AG10803 (cell line): ENCODE measurements around the gene GLT1D1.

Experiments used
- DNase-seq: peaks from one replicate; pipeline ENCODE4 v3.0.0; 2010; ENCODE audit warnings: low read depth
- H3K4me3 ChIP-seq: 2 replicates; pipeline ENCODE4 v1.5.1; 2011; ENCODE audit warnings: mild to moderate bottlenecking, low read length, control low read depth
- TF ChIP-seq, protein P1 (sequence below): conservative IDR thresholded peaks from 2 replicates; pipeline ENCODE4 v1.5.1; 2011; ENCODE audit warnings: mild to moderate bottlenecking, low read length, control low read depth, inconsistent platforms

Gene GLT1D1

DNA sequence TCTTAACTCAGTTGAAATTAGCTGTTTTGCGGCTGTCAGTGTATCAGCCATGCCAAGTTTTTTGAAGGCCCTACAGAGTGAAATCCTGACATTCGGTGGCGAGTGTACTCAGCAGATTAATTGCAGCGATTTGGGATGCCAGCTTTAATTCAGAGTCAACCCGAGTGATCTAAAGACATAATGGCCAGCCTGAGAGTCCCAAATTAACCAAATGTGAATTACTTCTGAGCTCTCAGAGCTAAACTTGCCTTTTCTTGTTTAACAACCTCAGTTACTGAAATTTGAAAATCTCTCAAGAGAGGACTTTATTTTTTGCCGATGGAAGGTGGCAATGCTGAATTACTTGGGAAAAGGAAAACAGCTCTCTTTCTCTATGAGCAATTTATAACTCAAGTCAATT lies 148.5 kb downstream of the GLT1D1 start:
- DNase-seq: no peak
- TF ChIP-seq, protein P1, sequence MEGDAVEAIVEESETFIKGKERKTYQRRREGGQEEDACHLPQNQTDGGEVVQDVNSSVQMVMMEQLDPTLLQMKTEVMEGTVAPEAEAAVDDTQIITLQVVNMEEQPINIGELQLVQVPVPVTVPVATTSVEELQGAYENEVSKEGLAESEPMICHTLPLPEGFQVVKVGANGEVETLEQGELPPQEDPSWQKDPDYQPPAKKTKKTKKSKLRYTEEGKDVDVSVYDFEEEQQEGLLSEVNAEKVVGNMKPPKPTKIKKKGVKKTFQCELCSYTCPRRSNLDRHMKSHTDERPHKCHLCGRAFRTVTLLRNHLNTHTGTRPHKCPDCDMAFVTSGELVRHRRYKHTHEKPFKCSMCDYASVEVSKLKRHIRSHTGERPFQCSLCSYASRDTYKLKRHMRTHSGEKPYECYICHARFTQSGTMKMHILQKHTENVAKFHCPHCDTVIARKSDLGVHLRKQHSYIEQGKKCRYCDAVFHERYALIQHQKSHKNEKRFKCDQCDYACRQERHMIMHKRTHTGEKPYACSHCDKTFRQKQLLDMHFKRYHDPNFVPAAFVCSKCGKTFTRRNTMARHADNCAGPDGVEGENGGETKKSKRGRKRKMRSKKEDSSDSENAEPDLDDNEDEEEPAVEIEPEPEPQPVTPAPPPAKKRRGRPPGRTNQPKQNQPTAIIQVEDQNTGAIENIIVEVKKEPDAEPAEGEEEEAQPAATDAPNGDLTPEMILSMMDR: no peak
- no peak overlapping the region for H3K4me3 ChIP-seq

DNA sequence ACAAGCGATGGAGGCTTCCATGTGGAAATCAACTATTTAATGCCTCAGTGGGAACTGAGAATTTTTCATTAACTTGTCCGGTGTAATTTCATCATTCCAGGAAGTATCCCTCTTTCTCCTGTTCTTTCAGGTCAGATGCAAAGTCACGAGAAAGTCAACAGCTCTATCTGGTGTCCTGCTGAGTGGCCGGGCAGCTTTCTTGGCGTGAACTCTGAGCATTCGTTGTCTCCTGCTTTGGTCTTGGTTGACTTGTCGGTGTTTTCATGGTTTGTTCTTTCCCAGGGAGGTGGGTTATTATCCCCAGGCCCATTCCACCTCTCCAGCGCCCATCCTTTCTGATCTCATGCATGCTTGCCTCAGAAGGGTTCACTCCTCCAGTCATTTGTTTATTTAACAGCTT lies 149.1 kb downstream of the GLT1D1 start:
- no peak for DNase-seq
- no peak overlapping the region for H3K4me3 ChIP-seq
- TF ChIP-seq, protein P1: no peak

DNA sequence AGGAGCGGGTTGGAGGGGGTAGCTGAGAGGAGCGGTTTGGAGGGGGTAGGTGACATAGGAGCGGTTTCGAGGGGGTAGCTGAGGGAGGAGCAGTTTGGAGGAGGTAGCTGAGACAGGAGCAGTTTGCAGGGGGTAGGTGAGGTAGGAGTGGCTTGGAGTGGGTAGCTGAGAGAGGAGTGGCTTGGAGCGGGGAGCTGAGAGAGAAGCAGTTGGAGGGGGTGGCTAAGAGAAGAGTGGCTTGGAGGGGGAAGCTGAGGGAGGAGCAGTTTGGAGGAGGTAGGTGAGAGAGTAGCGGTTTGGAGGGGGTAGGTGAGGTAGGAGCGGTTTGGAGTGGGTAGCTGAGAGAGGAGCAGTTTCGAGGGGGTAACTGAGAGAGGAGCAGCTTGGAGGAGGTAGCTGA lies 152.1 kb downstream of the GLT1D1 start:
- no peak overlapping the region for H3K4me3 ChIP-seq
- DNase-seq: no peak
- TF ChIP-seq, protein P1: no peak

DNA sequence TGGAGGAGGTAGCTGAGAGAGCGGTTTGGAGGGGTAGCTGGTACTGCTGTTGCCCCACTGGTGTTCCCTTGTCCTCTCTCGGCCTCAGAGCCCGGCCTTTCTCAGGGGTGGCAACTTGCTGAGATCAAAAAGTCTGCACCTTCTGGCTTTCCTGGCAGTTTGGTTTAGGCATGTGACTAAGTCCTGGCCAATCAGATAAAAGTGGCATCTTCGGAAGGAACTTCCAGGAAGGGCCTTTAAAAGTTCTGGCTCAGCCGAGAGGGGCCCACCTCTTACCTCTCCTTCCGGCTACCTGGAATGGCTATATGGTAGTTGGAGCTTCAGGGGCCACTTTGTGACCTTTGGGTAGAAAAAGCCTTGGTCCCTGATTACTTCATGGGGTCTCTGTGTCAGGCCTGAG lies 152.6 kb downstream of the GLT1D1 start:
- no peak for DNase-seq
- H3K4me3 ChIP-seq: no peak overlapping the region
- TF ChIP-seq, protein P1: no peak

DNA sequence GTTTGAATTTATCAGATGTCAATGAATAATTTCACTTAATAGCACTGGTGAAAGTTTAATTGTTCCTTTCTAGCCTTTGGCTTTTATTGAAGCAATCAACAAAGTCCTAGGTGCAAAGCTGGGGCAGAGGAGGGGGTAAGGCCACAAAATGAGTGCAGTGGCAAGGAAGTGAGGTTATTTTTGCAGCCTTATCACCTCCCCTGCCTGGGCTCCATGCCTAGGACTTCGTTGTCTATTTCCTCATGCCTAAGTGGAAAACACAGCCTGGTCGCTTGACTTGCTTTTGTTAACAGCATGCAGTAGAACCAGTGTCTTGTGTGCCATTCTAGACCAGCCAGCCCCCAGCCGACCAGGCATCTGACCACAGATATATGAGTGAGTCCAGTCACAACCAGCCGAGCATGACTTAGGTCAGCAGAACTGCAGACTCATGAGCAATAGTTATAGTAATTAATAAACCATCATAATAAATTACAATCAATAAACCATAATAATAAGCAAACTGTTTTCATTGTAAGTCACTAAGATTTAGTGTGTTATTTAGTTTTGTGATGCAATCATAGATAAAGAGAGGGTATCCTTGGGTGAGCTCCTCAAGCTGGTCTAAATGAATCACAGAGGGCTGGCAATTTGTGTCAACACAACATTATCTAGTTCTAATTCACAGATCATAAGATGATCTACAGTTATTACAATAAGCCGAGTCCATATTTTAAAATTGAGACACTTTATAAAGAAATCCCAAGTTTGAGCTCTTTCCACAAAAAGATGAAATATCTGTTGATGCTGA lies 156.8 kb downstream of the GLT1D1 start:
- H3K4me3 ChIP-seq: no peak overlapping the region
- no peak for DNase-seq
- TF ChIP-seq, protein P1: no peak

DNA sequence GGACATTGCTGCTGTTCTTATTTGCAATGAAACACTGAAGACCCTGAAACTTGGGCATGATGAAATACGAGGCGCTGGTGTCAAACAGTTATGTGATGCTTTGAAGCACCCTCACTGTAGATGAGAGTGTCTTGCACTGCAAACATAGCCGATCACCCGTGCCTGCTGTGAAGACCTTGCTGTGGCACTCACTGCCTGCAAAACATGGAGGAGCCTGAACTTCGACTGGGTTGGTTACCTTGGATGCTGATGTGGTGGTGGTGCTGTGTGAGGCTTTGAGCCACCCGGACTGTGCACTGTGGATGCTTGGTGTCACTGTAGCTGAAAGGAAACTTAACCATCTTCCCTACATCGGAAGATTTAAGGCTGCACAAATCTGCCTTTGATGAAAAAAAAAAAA lies 162.9 kb downstream of the GLT1D1 start:
- no peak for DNase-seq
- no peak overlapping the region for H3K4me3 ChIP-seq
- TF ChIP-seq, protein P1: no peak

DNA sequence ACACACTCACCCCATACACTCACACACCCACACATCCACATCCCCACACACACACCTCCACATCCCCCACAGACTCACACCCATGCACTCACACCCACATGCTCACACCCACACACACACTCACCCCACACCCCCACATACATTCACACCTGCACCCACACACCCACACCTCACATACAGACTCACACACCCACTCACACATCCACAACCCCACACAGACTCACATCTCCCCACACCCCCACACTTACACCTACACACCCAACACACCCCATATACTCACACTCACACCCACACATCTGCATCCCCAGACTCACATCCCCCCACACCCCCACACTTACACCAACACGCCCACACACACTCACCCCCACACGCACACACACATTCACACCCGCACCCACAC lies 171.8 kb downstream of the GLT1D1 start:
- H3K4me3 ChIP-seq: no peak overlapping the region
- DNase-seq: no peak
- TF ChIP-seq, protein P1: no peak
